Right ventricle myocardium inferior (tissue), 1 donor: ENCODE data around the gene THOC2. TPM values are rescaled to one million over a fixed set of nuclear protein-coding genes. Genes with fewer than 3 reads are reported as not detected.
"Not testable (repeated sequence)": the region's sequence is repeated elsewhere in the genome, so short reads cannot be mapped to it uniquely, and the experiment has no call there.

Experiments used
- ATAC-seq: fragments of 200-7000 bp; cut with Tn5 transposase; one replicate; pipeline ENCODE4 v1.9.1; 2020; ENCODE audit warnings: mild to moderate bottlenecking, moderate library complexity
- DNase-seq: peaks from one replicate; pipeline ENCODE4 v3.0.0; 2021; ENCODE audit errors: missing footprints
- intact Hi-C: fragments of 100-400 bp; cut with DNase I; formaldehyde crosslinking; loops from one replicate; pipeline ENCODE4 v1.11.0; 2022
- total RNA-seq: library from RNA; stranded (reverse); fragmentation: NEBNext Ultra II Directional; extraction: Animal tissue kit (Norgen Biotek cat#: 25700); gene quantifications from one replicate; pipeline ENCODE4 v1.2.1, GENCODE V29; 2021
- donor health status: DM: no; HTN: yes; CAD: no; lungs with severe emphysema.

Gene THOC2
- total RNA-seq, 1 donor from 2014 or later, result 25.4 TPM

- no peak for ATAC-seq
Measured at GRCh38 chrX:123685232-123685631, 47.6 kb downstream of the THOC2 start.

GRCh38 chrX:123682186-123682585 lies 50.7 kb downstream of the THOC2 start:
- DNase-seq (no peak), ATAC-seq (no peak)
- intact Hi-C loops, result no loop called here

More at GRCh38 chrX:123685232-123685631, 47.6 kb downstream of the THOC2 start:
- intact Hi-C loops, result no loop called here
- DNase-seq, result no peak

- DNase-seq, ATAC-seq, intact Hi-C loops: not testable (repeated sequence)
Measured at GRCh38 chrX:123679733-123680460, 53.0 kb downstream of the THOC2 start.

GRCh38 chrX:123675154-123675553 lies 57.7 kb downstream of the THOC2 start:
- ATAC-seq, result no peak
- DNase-seq, result no peak
- intact Hi-C loops, result no loop called here

- intact Hi-C loops, result no loop called here
- ATAC-seq, result no peak
- DNase-seq, result no peak
Measured at GRCh38 chrX:123673813-123674212, 59.0 kb downstream of the THOC2 start.

- intact Hi-C loops, result no loop called here
- DNase-seq (no peak), ATAC-seq (no peak)
Measured at GRCh38 chrX:123665197-123665596, 67.7 kb downstream of the THOC2 start.

GRCh38 chrX:123664467-123665167 lies 68.2 kb downstream of the THOC2 start:
- intact Hi-C loops, ATAC-seq, DNase-seq: not testable (repeated sequence)

GRCh38 chrX:123663720-123664119 lies 69.1 kb downstream of the THOC2 start:
- DNase-seq, intact Hi-C loops, ATAC-seq: not testable (repeated sequence)

- ATAC-seq, intact Hi-C loops, DNase-seq: not testable (repeated sequence)
Measured at GRCh38 chrX:123656507-123656906, 76.3 kb downstream of the THOC2 start.

- intact Hi-C loops, ATAC-seq, DNase-seq: not testable (repeated sequence)
Measured at GRCh38 chrX:123648811-123649181, 84.1 kb downstream of the THOC2 start.

GRCh38 chrX:123648028-123648810 lies 84.6 kb downstream of the THOC2 start:
- intact Hi-C loops, result no loop called here
- DNase-seq, result no peak
- no peak for ATAC-seq

- DNase-seq, result no peak
- intact Hi-C loops, result no loop called here
- no peak for ATAC-seq
Measured at GRCh38 chrX:123647244-123647643, 85.6 kb downstream of the THOC2 start.

GRCh38 chrX:123629502-123629901 lies 103.3 kb downstream of the THOC2 start:
- ATAC-seq (no peak), DNase-seq (no peak)
- intact Hi-C loops, result no loop called here

- DNase-seq, result no peak
- ATAC-seq, result no peak
- intact Hi-C loops, result no loop called here
Measured at GRCh38 chrX:123626962-123627361, 105.9 kb downstream of the THOC2 start.

- intact Hi-C loops, result no loop called here
- DNase-seq, result no peak
- no peak for ATAC-seq
Measured at GRCh38 chrX:123625952-123626351, 106.9 kb downstream of the THOC2 start.

- no peak for ATAC-seq
- no peak for DNase-seq
- intact Hi-C loops, result no loop called here
Measured at GRCh38 chrX:123625477-123625876, 107.4 kb downstream of the THOC2 start.

- intact Hi-C loops, result no loop called here
- ATAC-seq (no peak), DNase-seq (no peak)
Measured at GRCh38 chrX:123617007-123617406, 115.8 kb downstream of the THOC2 start.

- ATAC-seq, result no peak
Measured at GRCh38 chrX:123610915-123611314, 121.9 kb downstream of the THOC2 start.

GRCh38 chrX:123607806-123608205 lies 125.0 kb downstream of the THOC2 start:
- DNase-seq, result no peak
- intact Hi-C loops, result no loop called here

More at GRCh38 chrX:123610915-123611314, 121.9 kb downstream of the THOC2 start:
- DNase-seq, result no peak
- intact Hi-C loops, result no loop called here

More at GRCh38 chrX:123607806-123608205, 125.0 kb downstream of the THOC2 start:
- ATAC-seq, result no peak
